Endometrial microvascular endothelial cells (primary cell): ENCODE measurements around the gene ATP6V1B1. TPM values are rescaled to one million over a fixed set of nuclear protein-coding genes. Genes with fewer than 3 reads are reported as not detected.

ENCODE experiments used
- in situ Hi-C: cut with HindIII; loops from 2 replicates; pipeline ENCODE4 v1.10.0; 2017; ENCODE audit warnings: low sequenced_read_pairs, low pct_unique_long_range_greater_than_20kb; ENCODE audit errors: inconsistent ontology term
- total RNA-seq: library from RNA; depleted of rRNA; stranded (reverse); fragments of >200 nt; gene quantifications from one replicate; pipeline ENCODE4 v1.2.3, GENCODE V29; 2015; ENCODE audit errors: inconsistent ontology term

Gene ATP6V1B1
- total RNA-seq, 1 donor from 2014 or later: not detected

GRCh38 chr2:70939839-70940580 lies 4.3 kb downstream of the ATP6V1B1 start:
- in situ Hi-C loops: no loop called here

- in situ Hi-C loops: no loop called here
Measured at GRCh38 chr2:70941186-70941585, 5.5 kb downstream of the ATP6V1B1 start.

- in situ Hi-C loops: no loop called here
Measured at GRCh38 chr2:70941701-70942100, 6.0 kb downstream of the ATP6V1B1 start.

- in situ Hi-C loops: no loop called here
Measured at GRCh38 chr2:70942396-70943204, 6.9 kb downstream of the ATP6V1B1 start.

- in situ Hi-C loops: no loop called here
Measured at GRCh38 chr2:70943205-70943871, 7.6 kb downstream of the ATP6V1B1 start.

- in situ Hi-C loops: no loop called here
Measured at GRCh38 chr2:70944111-70944690, 8.5 kb downstream of the ATP6V1B1 start.

- in situ Hi-C loops: no loop called here
Measured at GRCh38 chr2:70946832-70947442, 11.2 kb downstream of the ATP6V1B1 start.

GRCh38 chr2:70947556-70948184 lies 12.0 kb downstream of the ATP6V1B1 start:
- in situ Hi-C loops: no loop called here

- in situ Hi-C loops: no loop called here
Measured at GRCh38 chr2:70948337-70949003, 12.8 kb downstream of the ATP6V1B1 start.

- in situ Hi-C loops: no loop called here
Measured at GRCh38 chr2:70949086-70949485, 13.4 kb downstream of the ATP6V1B1 start.

GRCh38 chr2:70954886-70955285 lies 19.2 kb downstream of the ATP6V1B1 start:
- in situ Hi-C loops: no loop called here

- in situ Hi-C loops: no loop called here
Measured at GRCh38 chr2:70956141-70956540, 20.4 kb downstream of the ATP6V1B1 start.

GRCh38 chr2:70957798-70958197 lies 22.1 kb downstream of the ATP6V1B1 start:
- in situ Hi-C loops: no loop called here

GRCh38 chr2:70958759-70959158 lies 23.1 kb downstream of the ATP6V1B1 start:
- in situ Hi-C loops: no loop called here

GRCh38 chr2:70959271-70959761 lies 23.6 kb downstream of the ATP6V1B1 start:
- in situ Hi-C loops: no loop called here

- in situ Hi-C loops: no loop called here
Measured at GRCh38 chr2:70959851-70960832, 24.4 kb downstream of the ATP6V1B1 start.
